Stimulated activated CD8-positive, alpha-beta memory T cell treated with anti-CD3 and anti-CD28 coated beads, Interleukin-7, amount 100 ng/mL, for 48 hours (primary cell): ENCODE measurements around the gene SVOPL.

ENCODE experiments used
- DNase-seq, 2 donors: peaks; one replicate each; pipeline ENCODE4 v3.0.0-alpha.2; 2020; ENCODE audit warnings: low read depth in 1 of 2; ENCODE audit errors: extremely low read depth in 1 of 2

Gene SVOPL

GRCh38 chr7:138662076-138662990 is 38.8 kb downstream of the SVOPL start:
- no peak for DNase-seq

DNA sequence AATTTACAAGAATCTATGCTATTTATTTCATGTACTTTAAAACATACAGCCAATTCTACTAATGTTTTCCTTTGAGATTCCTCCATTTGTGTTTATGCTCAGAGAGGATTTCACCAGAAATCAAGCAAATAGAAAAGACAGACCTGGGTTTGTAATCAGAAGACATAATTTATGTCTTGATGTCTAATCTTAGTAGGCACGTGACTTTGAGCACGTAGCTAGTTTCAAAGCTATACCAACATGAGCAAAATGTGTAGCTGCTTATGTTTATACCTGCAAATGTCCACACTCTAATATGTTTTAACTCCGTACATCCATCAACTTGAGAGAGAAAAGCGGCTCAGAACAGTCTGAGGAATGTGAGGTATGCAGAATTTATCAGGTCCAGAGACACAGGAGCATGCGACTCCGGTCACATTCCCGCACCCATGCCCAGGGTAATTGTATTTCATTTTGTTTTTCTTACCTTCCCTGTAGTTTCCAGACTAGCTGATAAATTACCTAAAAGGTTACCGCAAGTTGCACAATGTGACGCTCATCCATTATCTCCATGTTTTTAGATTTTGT is 40.0 kb downstream of the SVOPL start:
- DNase-seq: no peak

GRCh38 chr7:138658889-138659288 is 42.3 kb downstream of the SVOPL start:
- no peak for DNase-seq

GRCh38 chr7:138657854-138658386 is 43.2 kb downstream of the SVOPL start:
- no peak for DNase-seq

GRCh38 chr7:138656952-138657351 is 44.2 kb downstream of the SVOPL start:
- no peak for DNase-seq

GRCh38 chr7:138654616-138655015 is 46.5 kb downstream of the SVOPL start:
- no peak for DNase-seq

DNA sequence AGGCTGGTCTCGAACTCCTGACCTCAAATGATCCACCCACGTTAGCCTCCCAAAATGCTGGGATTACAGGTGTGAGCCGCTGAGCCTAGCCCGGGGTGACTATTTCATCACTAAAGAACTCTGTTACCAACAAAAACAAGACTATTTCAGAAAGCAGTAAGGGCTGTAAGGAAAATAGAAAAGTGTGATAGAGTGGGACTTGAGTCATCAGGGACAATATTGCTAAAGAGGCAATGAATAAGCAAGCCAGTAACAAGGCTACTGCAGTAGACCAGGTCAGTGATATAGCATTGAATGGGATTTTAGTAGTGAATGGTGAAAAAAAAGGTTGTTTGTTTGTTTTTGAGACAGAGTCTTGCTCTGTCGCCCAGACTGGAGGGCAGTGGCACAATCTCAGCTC is 51.7 kb downstream of the SVOPL start:
- no peak for DNase-seq

GRCh38 chr7:138645284-138645683 is 55.9 kb downstream of the SVOPL start:
- DNase-seq: no peak

GRCh38 chr7:138632826-138633602 is 68.1 kb downstream of the SVOPL start:
- no peak for DNase-seq

DNA sequence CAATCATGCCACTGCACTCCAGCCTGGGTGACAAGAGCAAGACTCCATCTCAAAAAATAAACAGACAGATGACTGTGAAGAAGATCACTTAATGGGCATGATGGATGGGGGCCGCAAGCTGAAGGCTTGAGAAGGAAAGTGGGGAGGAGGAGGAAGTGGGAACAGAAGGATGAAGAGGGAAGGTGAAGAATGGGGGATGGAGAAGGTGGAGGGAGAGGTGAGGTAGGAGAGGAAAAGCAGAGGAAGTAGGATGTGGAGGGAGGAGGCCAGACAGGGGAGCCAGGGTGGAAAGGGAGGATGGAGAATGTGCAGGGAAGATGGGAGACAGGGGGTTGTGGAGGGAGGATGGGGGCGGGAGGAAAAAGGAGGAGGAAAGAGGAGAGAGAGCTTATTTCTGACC is 68.8 kb downstream of the SVOPL start:
- no peak for DNase-seq

- no peak for DNase-seq
These were observed 71.0 kb downstream of the SVOPL start for GRCh38 chr7:138630059-138630610.

- DNase-seq: no peak
These were observed 73.8 kb downstream of the SVOPL start for GRCh38 chr7:138627361-138627760.

DNA sequence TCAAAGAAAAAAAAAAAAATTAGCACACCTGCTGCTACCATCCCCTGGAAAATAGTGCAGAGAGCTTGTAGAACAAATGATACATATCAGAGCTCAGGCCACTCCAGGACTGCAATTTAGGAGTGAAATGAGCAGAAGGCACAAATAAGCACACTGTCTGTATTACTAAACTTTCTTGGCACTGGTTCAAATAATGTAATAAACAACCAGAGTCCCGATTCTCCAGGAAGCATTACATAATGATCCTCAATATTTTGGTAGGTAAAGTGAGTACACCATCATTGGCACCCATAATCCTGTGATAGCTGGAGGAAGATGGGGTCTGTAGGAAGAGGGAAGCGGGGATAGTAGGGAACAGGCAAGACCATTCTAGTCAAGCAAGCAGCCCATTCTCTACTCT is 74.3 kb downstream of the SVOPL start:
- DNase-seq: no peak

DNA sequence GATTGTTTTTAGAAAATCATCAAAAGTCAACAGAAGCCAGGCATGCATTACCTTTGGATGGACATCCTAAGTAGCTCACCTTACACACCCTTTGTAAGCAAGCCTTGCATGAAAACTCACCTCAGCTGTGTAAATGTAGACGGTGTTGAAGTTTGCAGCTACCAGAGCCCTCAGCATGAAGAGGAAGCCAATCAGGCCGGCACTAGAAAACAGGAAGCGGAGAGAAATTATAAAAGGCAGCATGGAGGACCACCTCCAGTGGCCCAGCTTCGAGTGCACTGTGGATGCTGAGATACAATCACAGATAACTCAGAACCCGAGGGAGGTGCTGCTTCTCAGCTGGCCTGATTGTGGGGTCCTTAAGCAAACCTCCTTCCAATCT is 75.3 kb downstream of the SVOPL start:
- DNase-seq: no peak

GRCh38 chr7:138625084-138625848 is 75.9 kb downstream of the SVOPL start:
- DNase-seq: no peak

DNA sequence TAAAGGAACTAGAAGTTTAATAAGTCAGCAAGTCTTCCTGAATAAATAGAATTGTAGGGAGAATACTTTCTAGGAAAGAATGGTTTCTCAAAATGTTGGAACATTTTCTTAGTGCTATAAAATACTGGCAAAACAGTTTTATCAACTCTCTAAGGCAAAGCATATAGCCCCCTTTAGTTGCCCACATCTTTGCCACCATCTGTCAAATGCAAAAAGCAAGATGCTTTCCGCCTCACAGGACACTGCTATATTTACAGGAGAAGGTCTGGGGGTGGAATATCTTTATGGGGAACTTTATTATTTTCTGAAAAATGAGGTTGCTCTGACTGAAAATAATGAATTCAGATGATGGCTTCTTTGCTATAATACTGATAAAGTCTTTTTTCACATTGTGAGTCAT is 78.3 kb downstream of the SVOPL start:
- DNase-seq: no peak

DNA sequence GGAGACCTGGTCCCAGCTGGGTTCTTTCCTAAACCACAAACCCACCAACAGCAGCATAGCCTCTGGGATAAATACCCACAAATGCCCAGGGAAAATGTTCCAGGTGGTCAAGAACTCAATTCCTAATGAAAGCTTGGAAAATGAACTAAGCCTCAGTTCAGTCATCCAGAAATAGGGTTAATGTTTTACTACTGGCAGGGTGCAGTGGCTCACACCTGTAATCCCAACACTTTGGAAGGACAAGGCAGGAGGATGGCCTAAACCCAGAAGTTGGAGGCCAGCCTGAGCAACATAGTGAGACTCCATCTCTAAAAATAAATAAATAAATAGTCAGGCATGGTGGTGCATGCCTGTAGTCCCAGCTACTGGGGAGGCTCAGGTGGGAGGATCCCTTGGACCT is 82.2 kb downstream of the SVOPL start:
- DNase-seq: no peak

- no peak for DNase-seq
These were observed 82.7 kb downstream of the SVOPL start for GRCh38 chr7:138618506-138618905.

DNA sequence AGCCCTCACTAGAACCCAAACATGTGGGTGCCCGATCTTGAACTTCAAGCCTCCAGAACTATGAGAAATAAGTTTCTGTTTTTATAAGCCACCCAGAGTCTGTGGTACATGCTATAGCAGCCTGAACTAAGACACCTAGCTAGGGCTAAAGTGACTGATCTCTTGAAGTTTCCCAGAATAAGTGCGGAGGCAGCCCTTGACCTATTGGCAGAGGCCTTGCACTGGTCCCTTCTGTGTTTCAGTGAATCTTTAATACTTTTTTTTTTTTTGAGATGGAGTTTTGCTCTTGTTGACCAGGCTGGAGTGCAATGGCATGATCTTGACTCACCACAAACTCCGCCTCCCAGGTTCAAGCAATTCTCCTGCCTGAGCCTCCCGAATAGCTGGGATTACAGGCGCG is 85.1 kb downstream of the SVOPL start:
- DNase-seq: no peak

GRCh38 chr7:138613630-138614029 is 87.5 kb downstream of the SVOPL start:
- DNase-seq: no peak
